NCI-H1092 (cell line): ENCODE data around the gene PHAF1.

ENCODE experiments used
- DNase-seq: peaks from one replicate; lab custom pipeline; 2025; lab: John Stamatoyannopoulos, UW

The PHAF1 gene

GRCh38 chr16:67196881-67197280, 87.1 kb downstream of the PHAF1 start:
- DNase-seq, result no peak

GRCh38 chr16:67197704-67198103, 88.0 kb downstream of the PHAF1 start:
- no peak for DNase-seq
